ENCODE measurements around the gene TBX15.
A peak's percentile ranks its signal among the peaks of the same experiment; 100 is the strongest.
"Not testable (repeated sequence)": the region's sequence is repeated elsewhere in the genome, so short reads cannot be mapped to it uniquely, and the experiment has no call there.

The TBX15 gene

DNA sequence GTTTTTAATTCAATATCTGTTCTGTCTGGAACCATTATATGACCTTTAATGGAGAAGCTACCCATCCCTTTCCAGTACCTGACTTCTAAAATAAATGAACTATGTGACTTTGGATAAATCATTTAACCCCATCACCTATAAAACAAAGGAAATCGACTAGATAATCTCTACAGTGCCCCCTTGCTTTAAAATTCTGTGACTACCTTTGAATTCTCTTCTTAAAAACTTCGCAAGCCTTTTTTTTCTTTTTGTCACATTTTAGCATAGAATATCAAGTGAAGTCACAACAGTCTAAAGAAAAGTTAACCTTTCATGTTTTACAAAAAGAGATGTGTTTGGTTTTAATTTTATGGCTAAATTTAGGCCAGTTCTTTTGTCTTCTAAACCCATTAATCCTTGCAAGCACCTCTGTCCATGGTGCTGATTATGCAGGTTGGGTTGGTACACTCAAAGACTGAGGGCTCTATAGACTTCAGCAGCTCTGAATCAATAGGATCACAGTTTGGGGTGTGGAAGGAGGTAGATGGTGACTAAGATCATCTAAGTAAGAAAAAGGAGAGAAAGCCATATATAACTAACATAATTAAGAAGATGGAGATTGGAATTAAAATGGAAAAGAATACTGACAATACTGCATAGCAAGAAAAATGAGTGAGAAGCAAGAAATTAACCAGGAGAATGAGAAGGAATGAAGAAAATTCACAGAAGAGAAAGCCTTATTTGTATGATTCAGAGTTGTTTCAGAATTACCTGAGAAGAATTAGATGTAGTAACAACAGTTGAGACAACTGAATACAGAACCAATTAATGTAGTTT is 59.2 kb downstream of the TBX15 start:
- no peak for DNase-seq

DNA sequence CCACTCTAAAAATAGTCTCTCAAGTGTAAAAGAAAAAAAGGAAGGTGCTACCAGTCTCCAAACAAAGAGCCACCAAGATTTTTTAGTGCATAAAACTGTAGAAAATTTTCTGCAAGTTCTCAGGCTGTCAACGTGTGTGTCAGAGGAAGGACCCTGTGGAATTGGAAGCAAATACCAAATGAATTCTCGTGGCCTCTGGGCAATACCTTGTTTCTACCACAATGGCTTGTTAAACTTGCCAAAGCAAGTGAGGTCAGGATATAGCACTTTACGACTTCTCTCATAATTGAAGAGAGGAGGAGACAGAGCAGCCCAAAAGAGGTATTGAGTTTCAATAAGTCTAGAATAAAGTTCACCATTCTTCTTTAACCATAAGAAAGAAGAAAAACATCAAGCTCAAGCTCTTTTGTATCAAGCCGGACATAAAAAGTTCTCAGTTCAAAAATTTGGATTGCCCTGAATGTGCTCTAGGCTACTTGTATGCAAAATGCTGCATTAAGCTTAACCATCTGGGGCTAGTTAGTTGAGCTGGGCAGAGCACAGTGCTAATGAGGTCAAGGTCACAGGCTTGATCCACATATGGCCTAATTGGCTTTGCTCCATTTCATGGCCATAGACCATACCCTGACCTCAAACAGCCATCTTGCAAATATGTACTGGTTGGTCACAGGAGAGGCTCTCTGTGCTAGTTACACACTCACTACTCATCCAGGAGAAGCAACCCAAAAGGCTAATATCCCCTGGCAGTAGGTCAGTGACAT is 60.5 kb downstream of the TBX15 start:
- DNase-seq, result no peak

DNA sequence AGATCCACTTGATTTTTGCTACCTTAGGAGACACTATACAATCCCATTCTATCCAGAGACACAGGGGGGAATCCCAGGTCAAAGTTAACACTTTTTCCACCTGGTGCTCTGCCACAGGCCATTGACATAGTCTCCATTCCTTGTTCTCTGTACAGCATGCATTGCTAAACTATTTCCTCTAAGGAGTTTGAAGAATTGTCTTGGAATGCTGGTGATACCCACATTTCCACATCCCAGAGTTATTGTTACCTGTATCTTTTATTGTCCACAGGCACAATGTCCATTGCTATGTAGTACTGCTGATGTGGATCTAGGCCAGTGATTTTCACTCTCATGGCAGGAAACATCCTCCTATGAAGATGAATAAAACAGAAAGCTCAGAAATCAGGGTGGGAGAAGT is 61.9 kb downstream of the TBX15 start:
- no peak for DNase-seq

- no peak for DNase-seq
Measured at GRCh38 chr1:118925651-118926050, 62.5 kb downstream of the TBX15 start.

DNA sequence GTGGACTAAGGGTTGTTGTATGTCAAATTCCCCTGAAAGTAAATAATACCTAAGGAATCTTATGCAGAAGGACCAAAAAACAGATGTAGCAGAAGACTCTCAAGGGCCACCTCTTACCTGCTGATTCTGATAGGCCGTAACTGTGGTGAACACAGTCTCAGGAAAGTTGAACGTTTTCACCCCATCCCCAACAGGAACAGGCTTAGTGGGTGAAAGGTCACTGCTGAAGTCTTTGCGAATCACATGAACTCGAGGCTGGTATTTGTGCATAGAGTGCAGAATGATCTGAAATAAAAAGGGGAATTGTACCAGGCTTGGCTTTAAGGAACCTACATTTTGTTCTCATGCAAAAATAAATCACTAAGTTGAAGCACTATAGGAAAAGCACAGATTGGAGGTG is 64.8 kb downstream of the TBX15 start:
- no peak for DNase-seq

DNA sequence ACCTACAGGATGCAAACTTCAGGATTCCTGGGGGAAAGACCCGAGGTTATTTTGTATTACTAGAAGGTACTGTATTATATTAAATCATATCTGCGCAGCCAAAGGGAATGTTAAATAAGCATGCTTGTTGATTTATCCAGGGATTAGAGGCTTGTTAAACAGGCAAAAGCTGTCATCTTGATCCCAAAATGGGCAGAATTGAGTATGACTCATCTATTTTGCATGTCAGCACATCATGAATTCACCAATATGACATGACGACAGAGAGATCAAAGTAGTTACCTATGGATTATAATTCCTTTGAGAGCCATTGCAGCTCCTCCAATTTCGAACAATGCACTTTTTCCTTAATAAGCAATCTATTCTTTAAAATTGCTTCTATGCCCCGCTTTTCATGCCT is 66.1 kb downstream of the TBX15 start:
- DNase-seq, result no peak

DNA sequence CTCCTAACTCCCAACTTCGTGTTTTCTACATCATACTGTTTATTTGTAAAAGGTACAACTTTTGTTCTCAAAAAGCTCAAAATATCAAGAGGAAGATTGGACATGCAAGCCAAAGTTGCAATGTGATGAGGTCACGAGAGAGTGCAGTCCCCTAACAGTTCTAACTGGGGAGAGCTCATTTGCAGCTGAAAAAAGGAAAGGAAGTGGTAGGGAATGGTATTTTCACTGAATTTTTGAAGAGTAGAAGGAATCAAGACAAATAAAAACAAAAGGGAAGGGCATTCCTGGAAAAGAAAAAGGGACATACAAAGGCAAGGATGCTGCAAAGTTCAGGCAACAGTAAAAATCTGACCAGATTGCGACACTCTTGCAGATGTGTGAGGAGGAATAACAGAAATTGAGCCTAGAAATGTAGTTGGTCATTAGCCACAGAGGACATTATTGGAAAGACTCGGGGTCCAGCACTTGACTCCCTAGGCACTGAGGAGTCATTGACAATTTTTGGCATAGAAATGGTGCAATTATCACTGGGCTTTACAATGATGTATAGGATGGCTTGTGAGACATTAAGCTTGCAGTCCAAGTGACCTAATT is 67.9 kb downstream of the TBX15 start:
- no peak for DNase-seq

DNA sequence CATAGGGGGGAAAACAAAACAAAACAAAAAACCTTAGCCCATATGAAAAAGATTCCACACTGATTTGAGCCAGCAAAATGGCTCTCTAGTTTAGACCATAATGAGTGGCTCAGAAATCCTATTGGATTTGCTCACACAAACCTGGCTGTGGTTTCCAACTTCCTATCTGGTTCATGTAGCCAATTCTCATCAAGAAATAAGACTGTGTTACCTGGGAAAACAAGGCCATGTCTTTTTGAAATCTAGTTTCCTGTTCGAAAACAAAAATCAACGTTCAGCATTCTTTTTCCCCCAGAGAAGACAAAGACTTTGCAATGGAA is 69.2 kb downstream of the TBX15 start:
- DNase-seq, result no peak

- DNase-seq, result no peak
Measured at GRCh38 chr1:118918230-118918939, 69.8 kb downstream of the TBX15 start.

- DNase-seq, result not testable (repeated sequence)
Measured at GRCh38 chr1:118916346-118916745, 71.8 kb downstream of the TBX15 start.

DNA sequence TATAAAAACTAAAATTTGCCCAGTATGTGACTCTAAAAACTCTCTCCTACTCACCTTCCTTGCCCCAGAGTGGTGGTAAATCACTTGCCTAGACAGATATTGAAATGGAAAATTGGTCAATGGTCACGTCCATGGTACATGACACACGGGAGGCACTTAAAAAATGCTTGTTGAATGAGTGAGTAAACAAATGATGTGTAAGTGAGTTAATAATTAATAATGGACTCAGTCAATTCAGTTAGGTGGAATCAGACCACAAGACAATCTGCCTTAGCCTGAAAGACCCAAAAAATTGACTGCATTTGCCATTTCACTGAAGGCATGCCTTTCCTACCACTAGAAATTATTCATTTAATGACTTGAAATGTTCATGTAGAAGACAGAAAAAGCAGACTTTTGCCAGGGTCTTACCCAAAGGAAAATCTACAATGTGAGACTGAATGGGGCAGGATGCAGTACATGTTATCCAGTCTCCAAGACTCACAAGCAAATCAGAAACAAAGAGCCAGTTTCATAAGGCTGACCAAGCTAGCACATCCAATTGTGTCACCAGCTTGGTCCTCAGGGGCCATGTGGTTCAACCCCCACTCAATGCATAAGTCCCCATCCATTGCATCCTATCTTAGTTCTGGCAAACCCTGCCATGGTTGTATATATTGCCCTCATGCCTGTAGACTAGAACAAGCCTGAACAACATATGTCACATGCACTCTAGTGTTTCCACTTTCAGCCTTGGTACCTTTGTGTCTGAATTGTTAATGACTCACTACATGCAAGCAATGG is 73.6 kb downstream of the TBX15 start:
- no peak for DNase-seq

GRCh38 chr1:118913818-118914217 is 74.3 kb downstream of the TBX15 start:
- DNase-seq, result no peak

- DNase-seq, result no peak
Measured at GRCh38 chr1:118912574-118912973, 75.6 kb downstream of the TBX15 start.

GRCh38 chr1:118911571-118911970 is 76.6 kb downstream of the TBX15 start:
- no peak for DNase-seq

- no peak for DNase-seq
Measured at GRCh38 chr1:118907466-118907865, 80.7 kb downstream of the TBX15 start.

GRCh38 chr1:118905671-118906070 is 82.5 kb downstream of the TBX15 start:
- no peak for DNase-seq

- DNase-seq, result no peak
Measured at GRCh38 chr1:118905196-118905595, 82.9 kb downstream of the TBX15 start.

- DNase-seq, result peak in 2 of 51 donors; percentile 1 to 4
Measured at GRCh38 chr1:118902711-118903191, 85.4 kb downstream of the TBX15 start.

GRCh38 chr1:118902299-118902698 is 85.8 kb downstream of the TBX15 start:
- DNase-seq, result no peak

- no peak for DNase-seq
Measured at GRCh38 chr1:118900643-118901440, 87.3 kb downstream of the TBX15 start.
